ENCODE data around the gene ADAMTS17. TPM values are rescaled to one million over a fixed set of nuclear protein-coding genes. Genes with fewer than 3 reads are reported as not detected.

ADAMTS17 gene
- total RNA-seq, 4 donors from 2014 or later, result 6.0 to 17.6 (median 8.2) TPM

DNA sequence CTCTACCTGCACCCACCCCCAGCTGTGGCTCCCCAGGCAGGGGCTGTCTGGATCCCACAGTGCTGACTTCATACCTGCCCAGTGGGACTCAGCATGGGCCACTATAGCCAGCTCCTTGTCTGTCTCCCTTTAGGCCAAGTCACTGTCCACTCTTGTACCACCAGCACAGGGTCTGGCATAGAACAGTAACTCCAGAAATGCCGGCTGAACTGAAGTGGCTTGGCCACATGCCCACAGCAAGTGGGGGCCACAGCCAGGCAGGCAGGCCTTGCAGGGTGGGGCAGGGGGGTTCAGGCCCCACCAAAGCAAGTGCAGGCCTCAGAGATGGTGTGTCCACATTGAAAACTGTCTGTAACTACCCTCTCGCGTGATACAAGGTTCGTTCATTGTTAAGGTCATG lies 355.9 kb downstream of the ADAMTS17 start:
- WGBS, 2 donors (ENCODE audit: low coverage in 1 of 2), result 83% methylated on average over 4 of the region's 4 CpGs; no CpG with 5 or more reads in 1 of the 2 donors
- DNase-seq, result no peak
- Histone ChIP-seq H3K4me3 (no peak overlapping the region), H3K27ac (no peak overlapping the region), H3K27me3 (no peaks in the 10 kb centered on the region), H3K4me1 (no peaks in the 10 kb centered on the region), H3K36me3 (no peaks in the 10 kb centered on the region), H3K9me3 (no peaks in the 10 kb centered on the region)
- in situ Hi-C loops (cut with MboI; ENCODE audit: low pct_ligation_motif_present in 1 of 4, low pct_unique_long_range_greater_than_20kb in 1 of 4, low sequenced_read_pairs in 3 of 4), result no loop called here
- TF ChIP-seq POLR2AphosphoS5 (IDR thresholded peaks at IDR 0.05), result no peak
- TF ChIP-seq, protein P1, sequence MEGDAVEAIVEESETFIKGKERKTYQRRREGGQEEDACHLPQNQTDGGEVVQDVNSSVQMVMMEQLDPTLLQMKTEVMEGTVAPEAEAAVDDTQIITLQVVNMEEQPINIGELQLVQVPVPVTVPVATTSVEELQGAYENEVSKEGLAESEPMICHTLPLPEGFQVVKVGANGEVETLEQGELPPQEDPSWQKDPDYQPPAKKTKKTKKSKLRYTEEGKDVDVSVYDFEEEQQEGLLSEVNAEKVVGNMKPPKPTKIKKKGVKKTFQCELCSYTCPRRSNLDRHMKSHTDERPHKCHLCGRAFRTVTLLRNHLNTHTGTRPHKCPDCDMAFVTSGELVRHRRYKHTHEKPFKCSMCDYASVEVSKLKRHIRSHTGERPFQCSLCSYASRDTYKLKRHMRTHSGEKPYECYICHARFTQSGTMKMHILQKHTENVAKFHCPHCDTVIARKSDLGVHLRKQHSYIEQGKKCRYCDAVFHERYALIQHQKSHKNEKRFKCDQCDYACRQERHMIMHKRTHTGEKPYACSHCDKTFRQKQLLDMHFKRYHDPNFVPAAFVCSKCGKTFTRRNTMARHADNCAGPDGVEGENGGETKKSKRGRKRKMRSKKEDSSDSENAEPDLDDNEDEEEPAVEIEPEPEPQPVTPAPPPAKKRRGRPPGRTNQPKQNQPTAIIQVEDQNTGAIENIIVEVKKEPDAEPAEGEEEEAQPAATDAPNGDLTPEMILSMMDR (IDR thresholded peaks at IDR 0.05), result no peak
- no peak for TF ChIP-seq EP300 (IDR thresholded peaks at IDR 0.05; ENCODE audit: low read depth)
- no peak for TF ChIP-seq POLR2A (IDR thresholded peaks at IDR 0.05)
- intact Hi-C loops (cut with DNase I; ENCODE audit: low total_unique reads), result no loop called here

DNA sequence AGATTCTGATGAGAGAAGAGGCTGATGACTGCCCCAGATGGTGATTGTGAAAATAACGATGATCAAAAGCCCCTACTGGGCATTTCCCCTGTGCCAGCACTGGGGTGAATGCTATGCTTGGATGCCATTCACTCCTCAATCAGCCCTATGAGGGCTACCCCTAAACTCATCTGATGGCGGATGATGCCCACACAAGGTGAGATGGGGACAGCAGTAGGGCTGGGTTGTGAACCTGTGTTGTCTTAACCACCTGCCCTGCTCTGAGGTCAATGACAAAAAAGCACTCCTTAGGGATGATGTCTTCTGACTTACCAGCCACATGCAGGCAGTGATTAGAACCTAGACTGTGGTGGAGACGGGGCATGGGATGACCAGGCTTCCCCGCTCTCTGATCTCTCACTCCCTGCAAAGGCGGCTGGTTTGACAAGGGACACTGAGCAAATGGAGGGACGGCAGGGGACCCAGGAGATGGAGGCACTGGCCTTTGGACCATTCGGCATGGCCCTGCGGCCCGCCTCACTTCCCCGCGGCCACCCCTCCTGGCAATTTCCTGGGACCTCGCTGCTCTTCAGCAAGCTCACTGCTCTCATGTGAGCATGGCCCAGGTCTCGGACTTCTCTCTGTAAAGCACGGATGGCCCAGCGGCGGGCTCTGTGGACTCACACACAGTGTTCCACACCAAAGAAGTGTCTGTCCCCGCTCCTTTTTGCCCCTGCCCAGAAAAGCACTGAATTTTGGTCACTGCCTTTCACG lies 357.1 kb downstream of the ADAMTS17 start:
- intact Hi-C loops (cut with DNase I; ENCODE audit: low total_unique reads) (no loop called here), in situ Hi-C loops (cut with MboI; ENCODE audit: low pct_ligation_motif_present in 1 of 4, low pct_unique_long_range_greater_than_20kb in 1 of 4, low sequenced_read_pairs in 3 of 4) (no loop called here)
- Histone ChIP-seq H3K27ac (no peak overlapping the region), H3K4me3 (no peak overlapping the region), H3K4me1 (no peaks in the 10 kb centered on the region), H3K9me3 (no peaks in the 10 kb centered on the region), H3K36me3 (no peaks in the 10 kb centered on the region), H3K27me3 (no peaks in the 10 kb centered on the region)
- 93 to 94% methylated on average over 13 to 18 of the region's 18 CpGs for WGBS, 2 donors (ENCODE audit: low coverage in 1 of 2)
- no peak for TF ChIP-seq POLR2A (IDR thresholded peaks at IDR 0.05)
- TF ChIP-seq EP300 (IDR thresholded peaks at IDR 0.05; ENCODE audit: low read depth), result no peak
- no peak for TF ChIP-seq POLR2AphosphoS5 (IDR thresholded peaks at IDR 0.05)
- TF ChIP-seq, protein P1 (IDR thresholded peaks at IDR 0.05), result no peak
- no peak for DNase-seq

DNA sequence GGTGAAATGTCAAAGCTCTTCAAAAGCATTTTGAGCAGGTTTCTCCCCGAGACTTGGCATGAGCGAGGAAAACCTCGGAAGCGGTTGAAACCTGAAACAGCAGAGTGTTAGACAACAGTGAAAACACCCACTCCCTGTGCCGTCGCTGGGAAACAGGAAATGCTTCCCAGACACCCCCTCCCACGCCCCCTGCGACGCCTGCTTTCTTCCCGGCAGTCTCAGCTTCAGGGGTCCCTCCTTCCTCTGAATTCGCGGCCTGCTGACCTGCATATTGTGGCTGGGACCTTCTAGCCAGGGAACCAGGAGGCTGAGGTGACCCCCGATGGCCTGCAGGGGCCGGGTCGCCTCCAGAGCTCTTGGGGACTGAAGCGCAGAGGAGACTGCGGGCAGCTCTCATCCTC lies 357.9 kb downstream of the ADAMTS17 start:
- intact Hi-C loops (cut with DNase I; ENCODE audit: low total_unique reads) (no loop called here), in situ Hi-C loops (cut with MboI; ENCODE audit: low pct_ligation_motif_present in 1 of 4, low pct_unique_long_range_greater_than_20kb in 1 of 4, low sequenced_read_pairs in 3 of 4) (no loop called here)
- no peak for TF ChIP-seq POLR2AphosphoS5 (IDR thresholded peaks at IDR 0.05)
- no peak for TF ChIP-seq POLR2A (IDR thresholded peaks at IDR 0.05)
- no peak for TF ChIP-seq EP300 (IDR thresholded peaks at IDR 0.05; ENCODE audit: low read depth)
- TF ChIP-seq, protein P1 (IDR thresholded peaks at IDR 0.05), result no peak
- Histone ChIP-seq H3K27me3 (no peaks in the 10 kb centered on the region), H3K36me3 (no peaks in the 10 kb centered on the region), H3K27ac (no peak overlapping the region), H3K9me3 (no peaks in the 10 kb centered on the region), H3K4me3 (no peak overlapping the region), H3K4me1 (no peaks in the 10 kb centered on the region)
- DNase-seq, result no peak
- 53% methylated on average over 16 of the region's 17 CpGs; no CpG with 5 or more reads in 1 of the 2 donors for WGBS, 2 donors (ENCODE audit: low coverage in 1 of 2)

DNA sequence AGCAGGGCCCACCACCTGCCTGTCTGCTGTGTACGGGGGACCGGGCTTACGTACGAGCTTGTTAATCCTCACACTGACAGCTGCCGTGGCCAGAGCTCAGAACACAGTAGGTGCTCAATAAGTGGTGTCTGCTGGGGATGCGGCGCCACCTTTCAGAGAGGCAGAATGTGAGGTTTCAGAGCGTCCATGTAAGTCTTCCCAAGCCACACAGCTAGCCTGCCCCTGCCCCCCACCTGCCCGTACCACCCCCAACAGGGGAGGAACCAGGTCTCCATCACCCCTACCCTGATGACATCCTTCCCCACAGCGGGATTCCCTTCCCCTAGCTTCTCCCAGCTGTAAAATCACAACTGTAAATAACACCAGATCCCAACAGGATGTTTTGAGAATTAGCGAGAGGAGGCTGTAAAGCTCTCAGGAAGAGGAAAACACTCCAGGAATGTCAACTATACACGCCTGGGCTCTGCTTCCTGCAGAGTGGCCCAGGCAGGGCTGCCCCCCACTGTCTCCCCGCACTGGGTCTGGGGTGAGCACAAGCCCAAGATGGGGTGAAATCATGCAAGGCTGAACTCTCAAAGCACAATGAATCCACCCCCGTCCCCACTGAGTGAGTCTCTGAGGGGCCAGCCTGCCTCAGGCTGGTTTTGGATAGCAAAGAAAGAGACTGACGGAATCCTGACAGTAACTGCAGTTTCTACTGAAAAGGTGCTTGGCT lies 358.4 kb downstream of the ADAMTS17 start:
- WGBS, 2 donors (ENCODE audit: low coverage in 1 of 2), result 56 to 60% methylated on average over 1 to 15 of the region's 15 CpGs
- no peak overlapping the region for H3K4me3 ChIP-seq
- intact Hi-C loops (cut with DNase I; ENCODE audit: low total_unique reads) (no loop called here), in situ Hi-C loops (cut with MboI; ENCODE audit: low pct_ligation_motif_present in 1 of 4, low pct_unique_long_range_greater_than_20kb in 1 of 4, low sequenced_read_pairs in 3 of 4) (no loop called here)
- no peaks in the 10 kb centered on the region for H3K36me3 ChIP-seq
- H3K4me1 ChIP-seq, result no peaks in the 10 kb centered on the region
- no peak for TF ChIP-seq EP300 (IDR thresholded peaks at IDR 0.05; ENCODE audit: low read depth)
- no peak for DNase-seq
- H3K27ac ChIP-seq, result no peak overlapping the region
- no peaks in the 10 kb centered on the region for H3K9me3 ChIP-seq
- H3K27me3 ChIP-seq, result no peaks in the 10 kb centered on the region
